Urothelium cell line (cell line): ENCODE data around the gene PLXNA4.

Experiments
- DNase-seq: peaks from one replicate; pipeline ENCODE4 v3.0.0; 2011; ENCODE audit warnings: low spot score, mixed read lengths
- FAIRE-seq: peaks from 2 replicates; lab custom pipeline; 2011; peaks lifted over from hg19 to GRCh38; lab: Jason Lieb, UNC

The PLXNA4 gene

GRCh38 chr7:132226046-132226956 lies 350.0 kb downstream of the PLXNA4 start:
- FAIRE-seq = no peak
- DNase-seq = no peak

DNA sequence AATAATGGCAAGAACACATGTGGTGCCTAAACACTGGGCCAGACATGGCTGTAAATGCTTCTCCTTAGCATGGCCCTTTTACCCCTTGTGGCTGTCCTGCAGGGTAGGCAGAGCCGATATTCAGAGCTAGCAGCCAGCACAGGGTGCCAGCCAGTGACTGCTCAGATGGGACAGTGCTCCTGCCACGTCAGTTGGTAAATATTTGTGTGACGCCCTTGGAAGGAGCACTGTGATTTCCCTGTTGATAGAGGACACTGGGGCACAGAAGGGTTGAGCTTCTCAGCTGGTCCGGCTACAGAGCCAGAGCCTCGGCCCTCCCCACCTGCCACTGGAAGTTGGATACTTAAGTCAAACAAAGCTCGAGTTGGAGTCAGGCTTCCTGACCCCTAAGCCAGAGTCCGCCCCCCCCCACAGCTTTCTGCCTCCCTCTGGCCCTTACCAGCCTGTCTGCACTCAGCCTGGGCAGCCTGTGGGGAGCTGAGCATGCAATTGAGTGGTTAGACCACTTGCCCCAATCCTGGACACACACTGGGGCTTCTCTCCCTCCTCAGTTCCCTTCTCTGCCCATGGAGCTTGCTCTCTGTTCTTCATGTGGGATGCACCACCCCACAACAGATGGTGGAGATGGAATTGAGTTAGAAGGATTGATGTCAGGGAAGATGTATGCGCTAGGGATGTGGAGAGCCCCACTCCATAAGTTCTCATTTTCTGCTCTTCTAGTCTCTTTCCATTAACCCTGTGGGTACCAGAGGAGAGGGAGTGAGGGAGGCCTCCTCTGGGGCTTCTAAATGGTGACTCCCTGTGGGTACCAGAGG lies 350.8 kb downstream of the PLXNA4 start:
- no peak for FAIRE-seq

GRCh38 chr7:132221356-132221755 lies 354.9 kb downstream of the PLXNA4 start:
- DNase-seq = no peak
- no peak for FAIRE-seq

More for the DNA sequence above, 350.8 kb downstream of the PLXNA4 start:
- DNase-seq = no peak

DNA sequence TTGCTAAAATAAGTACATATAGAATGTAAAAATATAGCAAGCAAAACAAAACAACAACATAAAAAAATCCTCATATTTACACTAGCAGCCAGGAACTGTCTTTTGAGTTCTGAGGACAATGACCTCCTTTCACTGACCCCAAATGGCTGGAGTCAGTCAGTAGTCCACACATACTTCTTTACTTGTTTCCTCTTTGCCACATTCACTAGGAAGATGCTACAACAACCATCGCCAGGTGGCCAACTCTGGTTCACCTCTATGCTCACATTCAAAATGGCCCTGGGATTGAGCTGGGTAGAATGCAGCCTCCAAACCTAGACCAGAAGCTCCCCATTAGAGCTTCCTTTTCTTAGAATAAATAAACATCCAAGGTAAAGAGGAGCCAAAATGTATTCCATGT lies 356.2 kb downstream of the PLXNA4 start:
- no peak for DNase-seq
- FAIRE-seq = no peak

DNA sequence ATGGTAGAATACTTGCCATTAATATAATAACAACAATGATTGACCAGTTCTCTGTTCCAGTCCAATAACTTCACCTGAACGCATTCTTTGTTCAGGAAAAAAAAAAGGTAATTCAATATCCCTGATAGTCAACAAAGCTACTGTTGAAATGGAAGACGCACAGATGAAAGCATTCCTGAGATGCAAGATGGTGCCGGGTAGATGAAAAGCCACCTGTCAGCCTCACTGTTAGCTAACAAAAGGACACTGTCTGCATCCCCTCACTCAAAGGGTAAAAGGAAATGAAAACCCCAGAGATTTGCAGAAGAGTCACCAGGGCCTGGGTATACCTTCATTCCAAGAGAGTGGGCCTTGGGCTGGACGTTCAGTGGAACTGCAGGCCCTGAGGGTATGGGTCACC lies 357.4 kb downstream of the PLXNA4 start:
- DNase-seq (no peak), FAIRE-seq (no peak)

- no peak for DNase-seq
- FAIRE-seq = no peak
Observed at GRCh38 chr7:132216847-132217525, 359.3 kb downstream of the PLXNA4 start.

GRCh38 chr7:132214452-132214851 lies 361.8 kb downstream of the PLXNA4 start:
- FAIRE-seq = no peak
- no peak for DNase-seq

GRCh38 chr7:132213583-132213982 lies 362.7 kb downstream of the PLXNA4 start:
- no peak for DNase-seq
- FAIRE-seq = no peak

DNA sequence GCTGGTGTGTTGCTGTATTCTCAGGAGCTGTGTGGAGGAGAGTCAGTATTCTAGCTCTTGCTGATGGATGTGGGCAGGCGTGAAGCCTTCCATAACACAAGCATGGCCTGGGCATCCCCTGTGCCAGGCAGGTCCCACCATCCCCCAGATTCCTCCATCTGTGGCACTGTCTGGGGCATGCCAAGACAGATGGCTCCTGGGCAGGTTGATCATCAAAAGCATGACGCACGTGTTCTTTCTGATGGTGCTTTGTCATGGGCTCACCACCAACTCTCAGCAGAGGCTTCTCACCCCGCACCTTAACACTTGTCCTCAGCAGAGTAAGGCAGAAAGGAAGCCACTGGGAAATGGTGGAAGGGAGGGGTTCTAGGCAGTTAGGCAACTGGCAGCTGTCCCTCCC lies 364.3 kb downstream of the PLXNA4 start:
- FAIRE-seq = no peak
- no peak for DNase-seq

DNA sequence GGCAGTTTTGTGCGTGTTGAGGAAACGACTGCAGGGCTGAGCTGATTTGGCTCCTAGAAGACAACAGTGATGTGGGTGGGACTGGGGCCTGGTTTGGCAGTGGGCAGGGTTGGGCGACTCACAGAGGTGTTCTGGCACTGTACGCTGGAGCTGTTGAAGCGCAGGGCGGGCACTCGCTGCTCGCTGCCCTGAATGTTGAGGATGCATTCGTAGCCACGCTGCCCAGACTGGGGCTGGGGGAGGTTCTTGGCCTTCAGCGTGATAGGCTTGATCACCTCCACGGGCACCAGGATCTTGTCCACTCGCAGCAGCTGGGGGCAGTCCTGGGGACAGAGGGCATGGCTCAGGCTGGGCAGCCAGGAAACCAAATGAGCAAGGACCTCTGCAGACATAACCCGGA lies 365.4 kb downstream of the PLXNA4 start:
- FAIRE-seq (no peak), DNase-seq (no peak)

DNA sequence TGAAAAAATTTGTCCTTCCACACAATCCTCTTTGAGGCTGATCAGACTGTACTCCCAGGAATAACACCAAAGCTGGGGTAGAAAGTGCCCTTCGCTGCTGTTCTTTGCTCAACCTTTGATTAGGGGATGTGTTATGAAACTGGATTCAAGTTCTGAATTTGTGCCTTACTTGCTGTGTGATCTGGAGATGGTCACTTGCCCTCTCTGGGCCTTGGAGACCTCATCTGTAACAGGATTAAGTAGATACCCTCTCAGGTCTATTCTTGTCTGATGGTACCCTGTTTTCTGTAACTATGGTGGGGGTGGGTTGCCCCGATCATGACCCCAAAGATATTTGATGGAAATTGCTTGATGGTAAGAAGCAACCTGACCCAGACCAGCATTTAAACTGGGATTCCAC lies 368.5 kb downstream of the PLXNA4 start:
- FAIRE-seq (no peak), DNase-seq (no peak)

- no peak for DNase-seq
- FAIRE-seq = no peak
Observed at GRCh38 chr7:132207211-132207610, 369.1 kb downstream of the PLXNA4 start.

DNA sequence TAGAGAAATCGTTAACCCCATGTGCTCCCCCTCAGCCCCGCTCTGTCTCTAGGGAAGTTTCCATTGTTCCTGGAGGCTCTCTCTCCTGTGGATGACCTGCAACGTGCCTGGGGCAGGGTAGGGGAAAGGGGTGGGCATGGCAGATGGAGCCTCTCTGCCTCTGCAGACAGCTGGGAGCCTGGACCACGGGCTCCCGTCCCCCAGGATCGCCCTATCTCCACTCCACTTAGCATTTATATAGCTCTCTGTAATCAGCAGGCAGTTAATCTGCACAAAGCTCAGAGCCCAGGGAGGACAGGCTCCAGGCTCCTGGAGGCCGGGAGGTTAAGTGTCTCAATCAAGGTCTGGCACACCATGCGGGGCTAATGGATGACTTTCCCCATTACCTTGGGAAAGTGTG lies 369.7 kb downstream of the PLXNA4 start:
- no peak for FAIRE-seq

DNA sequence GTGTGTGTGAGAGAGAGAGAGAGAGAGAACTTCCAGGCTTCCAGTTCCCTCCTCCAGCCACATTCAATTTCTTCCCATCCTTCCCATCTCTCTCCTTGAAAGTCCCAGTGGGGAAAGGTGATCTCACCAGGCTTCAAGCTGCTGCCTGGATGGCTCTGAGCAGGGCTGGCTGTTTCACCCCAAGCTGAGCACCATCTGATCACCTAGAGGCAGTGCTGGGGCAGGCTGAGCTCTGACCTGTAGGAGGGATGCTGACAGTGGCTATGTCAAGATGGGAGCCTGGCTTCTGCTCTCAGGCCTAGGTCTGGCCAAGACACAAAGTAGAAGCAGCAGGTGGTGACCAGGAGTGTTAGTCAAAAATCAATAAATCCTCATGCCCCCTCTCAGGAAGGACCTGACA lies 370.8 kb downstream of the PLXNA4 start:
- no peak for DNase-seq
- FAIRE-seq = no peak

More for the DNA sequence above, 369.7 kb downstream of the PLXNA4 start:
- no peak for DNase-seq

GRCh38 chr7:132203021-132203420 lies 373.2 kb downstream of the PLXNA4 start:
- FAIRE-seq (no peak), DNase-seq (no peak)

GRCh38 chr7:132202541-132202940 lies 373.7 kb downstream of the PLXNA4 start:
- DNase-seq = no peak

DNA sequence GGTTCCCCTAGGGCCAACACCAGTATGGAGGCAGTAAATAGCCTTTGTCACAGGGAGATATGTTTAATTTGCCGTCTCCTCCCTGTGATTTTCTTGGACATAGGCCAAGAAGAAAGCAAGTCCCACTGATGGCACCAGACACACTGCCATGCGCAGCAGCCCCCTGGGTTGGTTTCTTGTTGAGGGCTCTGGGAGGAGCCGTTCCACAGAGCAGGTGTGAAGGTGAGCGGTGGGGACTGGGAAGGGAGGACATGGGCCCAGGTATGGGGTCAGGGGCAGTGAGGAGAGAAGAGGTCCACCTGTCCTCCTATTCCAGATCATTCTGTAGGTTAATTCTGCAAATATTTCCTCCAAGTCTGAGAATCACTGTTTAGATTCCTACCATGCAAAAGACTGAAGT lies 376.1 kb downstream of the PLXNA4 start:
- no peak for DNase-seq
- FAIRE-seq = no peak

More at GRCh38 chr7:132202541-132202940, 373.7 kb downstream of the PLXNA4 start:
- FAIRE-seq = no peak

DNA sequence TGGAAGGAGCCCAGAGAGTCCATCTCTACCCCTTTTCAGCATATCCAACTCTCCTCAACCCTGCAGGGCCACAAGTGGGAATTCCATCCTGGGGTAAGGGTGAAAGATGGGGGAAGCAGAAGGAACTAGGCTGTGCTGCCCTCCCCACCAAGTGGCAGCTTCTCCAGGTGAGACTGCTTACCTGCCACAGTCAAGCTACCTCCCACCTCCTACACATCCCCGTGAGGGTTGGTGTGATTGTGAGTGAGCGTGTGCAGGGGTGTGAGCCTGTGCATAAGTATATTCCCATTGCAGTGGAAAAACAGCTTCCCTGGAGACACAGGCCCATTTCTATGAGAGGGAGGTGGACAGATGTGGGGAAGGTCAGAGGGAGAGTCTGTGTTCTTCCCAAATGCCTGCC lies 376.6 kb downstream of the PLXNA4 start:
- no peak for FAIRE-seq
- no peak for DNase-seq

- FAIRE-seq (no peak), DNase-seq (no peak)
Observed at GRCh38 chr7:132197772-132198171, 378.5 kb downstream of the PLXNA4 start.

- DNase-seq (no peak), FAIRE-seq (no peak)
Observed at GRCh38 chr7:132193898-132194297, 382.4 kb downstream of the PLXNA4 start.

GRCh38 chr7:132192809-132193208 lies 383.5 kb downstream of the PLXNA4 start:
- DNase-seq = no peak

More at GRCh38 chr7:132192809-132193208, 383.5 kb downstream of the PLXNA4 start:
- FAIRE-seq = no peak
